PC-9 (cell line): ENCODE results near the gene PRDM15. TPM values are rescaled to one million over a fixed set of nuclear protein-coding genes. Genes with fewer than 3 reads are reported as not detected.

ENCODE experiments used
- BruUV-seq: library from RNA; stranded (reverse); fragments of 400-500 nt; replicated peaks from 2 replicates; lab custom pipeline; 2021; lab: Mats Ljungman, UMichigan
- CTCF ChIA-PET: fragments of 300-600 bp; sonication (Branson Sonifier 250); formaldehyde crosslinking; loops from one replicate; lab custom pipeline; 2022; ENCODE audit warnings: antibody characterized with exemption; lab: Charles Lee
- POLR2A ChIA-PET: fragments of 300-600 bp; sonication (Branson Sonifier 250); formaldehyde crosslinking; loops from one replicate; lab custom pipeline; 2022; ENCODE audit warnings: antibody characterized with exemption; ENCODE audit not compliant: unreplicated experiment; lab: Charles Lee
- DNase-seq, 2 experiments: peaks; one replicate each; pipeline versions ENCODE4 v3.0.0 to v3.0.0-alpha.2; 2015 to 2022; ENCODE audit warnings: mixed read lengths in 1 of 2
- H2AFZ ChIP-seq: fragments of 200-600 bp; sonication (generic); 2 replicates; pipeline ENCODE4 v1.8.1; 2017; ENCODE audit warnings: antibody characterized with exemption
- H3F3A ChIP-seq: fragments of 200-600 bp; sonication (generic); 2 replicates; pipeline ENCODE4 v1.8.1; 2017; ENCODE audit warnings: antibody characterized with exemption, mild to moderate bottlenecking, low read depth; ENCODE audit not compliant: insufficient read depth
- H3K27ac ChIP-seq: fragments of 200-600 bp; sonication (generic); 2 replicates; pipeline ENCODE4 v1.6.1; 2016; ENCODE audit warnings: mixed run types
- H3K27me3 ChIP-seq: fragments of 200-600 bp; sonication (generic); 2 replicates; pipeline ENCODE4 v1.6.1; 2016; ENCODE audit warnings: low read depth, mixed run types; ENCODE audit not compliant: insufficient read depth
- H3K36me3 ChIP-seq: fragments of 200-600 bp; sonication (generic); 2 replicates; pipeline ENCODE4 v1.6.1; 2016; ENCODE audit warnings: low read depth, mixed run types
- H3K4me1 ChIP-seq: fragments of 200-600 bp; sonication (generic); replicated peaks from 2 replicates; pipeline ENCODE4 v1.6.1; 2016; ENCODE audit warnings: mixed run types; ENCODE audit not compliant: insufficient read depth
- H3K4me2 ChIP-seq: fragments of 200-600 bp; sonication (generic); 2 replicates; pipeline ENCODE4 v1.6.1; 2017; ENCODE audit warnings: mixed run types
- H3K4me3 ChIP-seq: fragments of 200-600 bp; sonication (generic); 2 replicates; pipeline ENCODE4 v1.6.1; 2016; ENCODE audit warnings: mixed run types
- H3K79me2 ChIP-seq: fragments of 200-600 bp; sonication (generic); 2 replicates; pipeline ENCODE4 v1.6.1; 2017; ENCODE audit warnings: low read depth, mixed run types
- H3K9me2 ChIP-seq: fragments of 200-600 bp; sonication (generic); 2 replicates; pipeline ENCODE4 v1.8.1; 2017; ENCODE audit warnings: mild to moderate bottlenecking; ENCODE audit not compliant: insufficient read depth
- H3K9me3 ChIP-seq: fragments of 200-600 bp; sonication (generic); 2 replicates; pipeline ENCODE4 v1.8.1; 2016; ENCODE audit warnings: low read depth; ENCODE audit not compliant: insufficient read depth
- H4K20me1 ChIP-seq: fragments of 200-600 bp; sonication (generic); 2 replicates; pipeline ENCODE4 v1.8.1; 2017; ENCODE audit not compliant: insufficient read depth
- EZH2 ChIP-seq: fragments of 200-600 bp; sonication (generic); IDR thresholded peaks from 2 replicates; pipeline ENCODE4 v1.8.0; 2017; ENCODE audit warnings: antibody characterized with exemption, low read depth
- intact Hi-C: fragments of 100-400 bp; cut with micrococcal nuclease; formaldehyde crosslinking; loops from one replicate; pipeline ENCODE4 v1.10.0; 2022; ENCODE audit not compliant: unreplicated experiment
- total RNA-seq: library from RNA; stranded (reverse); gene quantifications from 2 replicates; pipeline ENCODE4 v1.2.3, GENCODE V29; 2021
- TF ChIP-seq, protein P1 (sequence below): fragments of 200-600 bp; sonication (generic); conservative IDR thresholded peaks from 2 replicates; pipeline ENCODE4 v1.6.1; 2017; ENCODE audit warnings: mixed run types, antibody characterized with exemption, mild to moderate bottlenecking, moderate library complexity

PRDM15 gene
- total RNA-seq, 1 experiment from 2014 or later = 8.8 TPM

DNA sequence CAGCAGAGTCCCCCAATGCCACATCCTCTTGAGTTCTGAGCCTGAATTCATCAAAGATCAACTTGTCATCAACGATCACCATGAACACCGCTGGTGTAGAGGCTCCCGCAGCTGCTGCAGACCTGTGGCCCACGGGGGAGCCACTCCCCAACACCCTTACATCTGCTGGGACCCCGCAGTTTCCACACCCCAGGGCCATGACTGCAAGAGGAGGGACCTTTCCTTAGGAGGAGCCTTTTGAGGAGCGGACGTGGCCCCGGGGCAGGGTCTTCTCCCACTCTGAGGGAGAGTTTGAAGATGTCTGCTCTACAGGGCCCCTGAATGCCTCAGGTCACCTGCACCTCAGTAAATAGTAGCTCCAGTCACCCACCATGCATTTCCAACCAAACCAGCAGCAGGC, 2.7 kb downstream of the PRDM15 start:
- Histone ChIP-seq H3K79me2 (peaks cover 19% of the 10 kb centered on the region), H2AFZ (no peak overlapping the region), H4K20me1 (no peaks in the 10 kb centered on the region), H3K4me1 (peaks cover 15% of the 10 kb centered on the region), H3K9me3 (no peaks in the 10 kb centered on the region), H3K27ac (no peak overlapping the region), H3K9me2 (no peaks in the 10 kb centered on the region), H3K4me3 (no peak overlapping the region), H3K4me2 (no peak overlapping the region), H3K36me3 (no peaks in the 10 kb centered on the region), H3F3A (no peaks in the 10 kb centered on the region), H3K27me3 (no peaks in the 10 kb centered on the region)
- intact Hi-C loops = loop anchor here (5.0 kb wide), 1 partner anchor 241 kb away; no protein-coding TSS in a partner anchor
- CTCF ChIA-PET = no interaction called here
- TF ChIP-seq, protein P1, sequence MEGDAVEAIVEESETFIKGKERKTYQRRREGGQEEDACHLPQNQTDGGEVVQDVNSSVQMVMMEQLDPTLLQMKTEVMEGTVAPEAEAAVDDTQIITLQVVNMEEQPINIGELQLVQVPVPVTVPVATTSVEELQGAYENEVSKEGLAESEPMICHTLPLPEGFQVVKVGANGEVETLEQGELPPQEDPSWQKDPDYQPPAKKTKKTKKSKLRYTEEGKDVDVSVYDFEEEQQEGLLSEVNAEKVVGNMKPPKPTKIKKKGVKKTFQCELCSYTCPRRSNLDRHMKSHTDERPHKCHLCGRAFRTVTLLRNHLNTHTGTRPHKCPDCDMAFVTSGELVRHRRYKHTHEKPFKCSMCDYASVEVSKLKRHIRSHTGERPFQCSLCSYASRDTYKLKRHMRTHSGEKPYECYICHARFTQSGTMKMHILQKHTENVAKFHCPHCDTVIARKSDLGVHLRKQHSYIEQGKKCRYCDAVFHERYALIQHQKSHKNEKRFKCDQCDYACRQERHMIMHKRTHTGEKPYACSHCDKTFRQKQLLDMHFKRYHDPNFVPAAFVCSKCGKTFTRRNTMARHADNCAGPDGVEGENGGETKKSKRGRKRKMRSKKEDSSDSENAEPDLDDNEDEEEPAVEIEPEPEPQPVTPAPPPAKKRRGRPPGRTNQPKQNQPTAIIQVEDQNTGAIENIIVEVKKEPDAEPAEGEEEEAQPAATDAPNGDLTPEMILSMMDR = no peak
- no peak for TF ChIP-seq EZH2
- no TSS peak for BruUV-seq
- POLR2A ChIA-PET = no interaction called here
- DNase-seq = no peak

DNA sequence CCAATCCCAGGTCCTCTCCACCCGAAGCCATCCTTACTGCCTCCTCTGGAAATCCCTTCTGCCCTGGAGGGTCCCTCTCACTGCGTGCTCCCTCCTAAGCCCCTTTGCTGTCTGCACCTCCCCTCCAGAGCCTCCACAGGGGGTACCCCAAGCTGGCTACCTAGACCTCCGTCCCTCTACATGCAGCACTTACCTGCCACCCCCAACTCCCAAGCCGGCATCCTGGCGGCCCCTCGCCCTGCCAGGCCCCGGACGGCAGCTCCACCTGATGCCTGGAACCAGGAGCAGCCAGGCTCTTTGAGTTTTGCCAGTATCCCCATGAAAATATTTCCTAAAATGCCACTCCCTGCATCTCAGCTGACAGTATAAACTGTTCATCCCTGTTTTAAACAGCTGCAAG, 4.1 kb downstream of the PRDM15 start:
- Histone ChIP-seq H3K4me3 (no peak overlapping the region), H3K79me2 (peaks cover 19% of the 10 kb centered on the region), H4K20me1 (no peaks in the 10 kb centered on the region), H3F3A (no peaks in the 10 kb centered on the region), H3K4me2 (no peak overlapping the region), H3K4me1 (peaks cover 11% of the 10 kb centered on the region), H2AFZ (no peak overlapping the region), H3K9me3 (no peaks in the 10 kb centered on the region), H3K27me3 (no peaks in the 10 kb centered on the region), H3K27ac (no peak overlapping the region), H3K9me2 (no peaks in the 10 kb centered on the region), H3K36me3 (no peaks in the 10 kb centered on the region)
- no peak for TF ChIP-seq EZH2
- TF ChIP-seq, protein P1 = no peak
- intact Hi-C loops = loop anchor here (5.0 kb wide), 1 partner anchor 242 kb away; no protein-coding TSS in a partner anchor
- BruUV-seq = no TSS peak
- ChIA-PET POLR2A (no interaction called here), CTCF (no interaction called here)
- DNase-seq = no peak

DNA sequence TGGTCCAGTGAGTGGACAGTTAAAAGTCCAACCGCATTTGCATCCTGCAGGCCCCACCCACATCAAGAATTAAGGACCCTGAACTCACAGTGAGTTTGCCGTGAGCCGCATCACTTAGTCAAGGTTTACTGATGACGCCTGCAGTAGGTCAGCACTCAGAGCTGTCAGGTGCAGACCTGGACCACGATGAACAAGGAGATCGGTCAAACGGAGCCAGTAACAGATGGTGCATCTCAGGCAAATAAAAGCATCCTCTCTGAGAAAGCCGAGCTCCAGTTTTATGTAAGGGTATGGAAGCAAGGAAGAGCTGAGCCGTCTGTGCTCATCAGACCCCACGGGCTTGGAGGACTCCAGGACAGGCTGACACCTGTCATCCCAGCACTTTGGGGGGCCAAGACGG, 4.5 kb downstream of the PRDM15 start:
- H3F3A ChIP-seq = no peaks in the 10 kb centered on the region
- H3K4me1 ChIP-seq = peaks cover 8% of the 10 kb centered on the region
- H3K27ac ChIP-seq = no peak overlapping the region
- no peaks in the 10 kb centered on the region for H3K36me3 ChIP-seq
- TF ChIP-seq EZH2 = no peak
- TF ChIP-seq, protein P1 = no peak
- H3K4me2 ChIP-seq = no peak overlapping the region
- no TSS peak for BruUV-seq
- POLR2A ChIA-PET = no interaction called here
- no peak overlapping the region for H3K4me3 ChIP-seq
- intact Hi-C loops = loop anchor here (5.0 kb wide), 1 partner anchor 243 kb away; no protein-coding TSS in a partner anchor
- DNase-seq = no peak
- CTCF ChIA-PET = no interaction called here
- no peak overlapping the region for H2AFZ ChIP-seq
- no peaks in the 10 kb centered on the region for H3K9me2 ChIP-seq
- no peaks in the 10 kb centered on the region for H3K9me3 ChIP-seq
- no peaks in the 10 kb centered on the region for H4K20me1 ChIP-seq
- H3K27me3 ChIP-seq = no peaks in the 10 kb centered on the region
- peaks cover 19% of the 10 kb centered on the region for H3K79me2 ChIP-seq
